Suppressor macrophage (primary cell): ENCODE results near the gene KCNMB4.

Source experiments
- DNase-seq, 4 experiments: peaks; one replicate each; pipeline ENCODE4 v3.0.0-alpha.2; 2020 to 2022
- total RNA-seq, 17 experiments: gene quantifications; one replicate each; lab custom pipeline; 2026; ENCODE audit warnings: mixed read lengths in 6 of 17, inconsistent platforms in 3 of 17; lab: John Stamatoyannopoulos, UW

KCNMB4 gene, protein sequence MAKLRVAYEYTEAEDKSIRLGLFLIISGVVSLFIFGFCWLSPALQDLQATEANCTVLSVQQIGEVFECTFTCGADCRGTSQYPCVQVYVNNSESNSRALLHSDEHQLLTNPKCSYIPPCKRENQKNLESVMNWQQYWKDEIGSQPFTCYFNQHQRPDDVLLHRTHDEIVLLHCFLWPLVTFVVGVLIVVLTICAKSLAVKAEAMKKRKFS
- total RNA-seq, result 0.07 to 3.7 (median 0.62) reads per million in 17 experiments

DNA sequence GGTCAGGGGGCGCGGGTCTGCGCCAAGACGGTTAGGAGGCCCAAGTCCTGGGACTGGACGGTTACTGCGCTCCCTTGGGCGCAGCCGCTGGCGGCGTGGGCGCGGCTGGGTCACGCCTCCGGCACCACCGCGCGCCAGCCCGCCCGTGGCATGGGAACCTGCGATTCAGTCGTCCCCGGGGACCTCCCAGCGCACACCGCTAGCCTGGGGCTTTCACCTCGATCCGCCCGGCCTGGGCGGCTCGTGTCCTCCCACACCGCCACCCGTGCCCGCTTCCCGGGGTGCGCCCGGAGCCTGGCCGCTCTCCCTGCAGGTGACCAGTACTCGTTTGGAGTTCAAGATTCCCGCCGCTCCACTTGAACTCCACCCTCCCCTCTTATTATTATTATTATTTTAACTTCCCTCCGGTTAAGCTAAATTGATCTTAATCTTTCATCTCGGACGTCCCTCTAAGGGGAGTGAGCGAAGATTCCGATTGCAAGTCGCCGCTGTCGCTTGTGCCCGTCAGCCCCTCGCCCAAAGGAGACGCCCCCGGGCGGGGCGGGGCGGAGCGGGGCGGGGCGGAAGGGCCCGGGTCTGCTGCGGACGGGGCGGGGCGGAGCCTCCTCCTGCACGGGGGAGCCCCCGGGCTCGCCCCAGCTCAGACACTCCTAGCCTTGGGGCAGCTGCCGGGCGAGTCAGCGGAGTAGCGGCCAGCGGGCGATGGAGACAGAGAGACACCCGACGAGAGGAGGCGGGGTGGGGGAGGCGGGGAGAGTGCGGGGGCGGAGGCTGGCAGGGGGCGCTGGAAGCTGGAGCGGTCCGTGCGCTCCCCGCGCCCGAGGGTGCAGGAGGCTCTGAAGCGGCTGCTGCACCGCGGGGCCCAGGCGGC is at the start of gene KCNMB4:
KCNMB4 (plus strand) TSS at position 643 of the 871 bp plus-strand sequence. CDS start 445 bp downstream, outside the sequence.
- peak; percentile 47 to 75 (median 60) for DNase-seq

DNA sequence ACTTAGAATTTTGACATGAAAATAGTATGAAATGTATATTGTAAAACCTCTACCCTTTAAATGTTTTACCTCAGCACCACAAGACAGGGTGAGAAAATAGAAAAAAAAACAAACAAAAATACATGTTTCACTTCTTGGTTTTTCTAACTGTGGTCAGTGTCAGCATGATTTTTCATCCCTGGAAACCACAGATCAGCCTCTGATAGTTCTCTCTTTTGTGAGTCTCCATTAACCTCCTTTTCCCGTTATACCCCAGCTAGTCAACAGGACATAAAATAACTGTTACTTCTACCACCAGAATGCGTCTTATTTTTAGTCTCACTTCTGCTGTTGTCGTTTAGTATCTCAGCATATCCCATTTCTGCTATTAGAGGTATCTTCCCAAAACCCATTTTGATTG is 48.3 kb upstream of the KCNMB4 start:
- peak; percentile 45 to 83 (median 70) for DNase-seq

DNA sequence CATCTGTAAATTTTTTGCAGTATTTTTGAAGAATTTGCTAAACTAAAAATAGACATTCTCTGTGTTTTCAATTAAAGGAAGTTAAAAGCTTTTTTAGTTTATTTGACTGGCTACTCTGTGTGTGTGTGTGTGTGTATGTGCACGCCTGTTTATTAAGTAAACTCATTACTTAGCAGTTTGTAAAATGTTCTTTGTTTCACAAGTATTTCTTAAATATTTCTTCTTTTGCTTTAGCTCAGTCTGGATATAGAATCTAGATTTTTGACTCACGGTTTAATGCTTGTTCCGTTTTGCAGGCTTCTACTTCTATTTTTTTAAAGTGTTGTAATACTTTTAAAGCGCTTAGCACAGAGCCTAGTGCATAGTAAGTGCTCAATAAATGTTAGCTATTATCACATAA is 46.5 kb upstream of the KCNMB4 start:
- DNase-seq, result peak; percentile 48 to 89 (median 72)

GRCh38 chr12:70321191-70321590 is 44.9 kb upstream of the KCNMB4 start:
- no peak for DNase-seq

GRCh38 chr12:70327541-70327940 is 38.5 kb upstream of the KCNMB4 start:
- no peak for DNase-seq

DNA sequence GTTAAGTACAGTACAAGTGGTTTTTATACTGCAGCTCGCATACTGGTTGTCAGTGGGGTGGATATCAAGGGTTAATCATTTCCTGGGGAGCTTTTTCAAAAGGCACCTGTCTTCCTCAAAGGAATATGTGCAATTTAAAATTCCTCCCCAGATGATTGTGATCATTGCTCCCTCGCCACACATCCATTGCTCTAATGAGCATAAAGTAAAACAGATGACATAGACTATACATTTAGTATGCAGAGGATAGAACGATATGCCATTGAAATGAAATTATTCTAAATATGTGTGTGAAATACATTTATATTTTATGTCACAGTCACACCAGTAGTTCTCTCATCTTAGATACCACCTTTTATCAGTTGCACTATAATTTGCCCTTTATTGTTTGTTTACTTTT is 36.4 kb upstream of the KCNMB4 start:
- no peak for DNase-seq

GRCh38 chr12:70330158-70330557 is 35.9 kb upstream of the KCNMB4 start:
- DNase-seq, result no peak

GRCh38 chr12:70332236-70332635 is 33.9 kb upstream of the KCNMB4 start:
- no peak for DNase-seq

DNA sequence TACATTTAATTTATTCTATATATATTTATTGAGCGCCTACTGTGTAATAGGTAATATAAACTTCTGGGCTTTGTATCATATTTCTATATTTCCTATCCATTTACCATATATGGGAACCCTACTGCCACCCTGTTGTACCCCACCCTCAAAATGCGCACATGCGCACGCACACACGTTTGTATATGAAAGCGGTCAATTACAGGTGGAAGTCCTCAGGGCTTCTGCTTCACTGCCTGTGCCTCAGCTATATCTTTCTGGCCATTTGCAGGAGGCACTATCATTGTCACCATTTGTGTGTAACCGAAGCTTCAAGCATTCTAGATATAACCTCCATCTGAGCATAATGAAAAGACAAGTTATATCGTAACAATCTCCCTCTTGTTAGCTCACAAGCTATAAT is 31.3 kb upstream of the KCNMB4 start:
- no peak for DNase-seq

GRCh38 chr12:70338531-70338930 is 27.6 kb upstream of the KCNMB4 start:
- DNase-seq, result no peak

- DNase-seq, result no peak
Measured at GRCh38 chr12:70351076-70351475, 15.0 kb upstream of the KCNMB4 start.

DNA sequence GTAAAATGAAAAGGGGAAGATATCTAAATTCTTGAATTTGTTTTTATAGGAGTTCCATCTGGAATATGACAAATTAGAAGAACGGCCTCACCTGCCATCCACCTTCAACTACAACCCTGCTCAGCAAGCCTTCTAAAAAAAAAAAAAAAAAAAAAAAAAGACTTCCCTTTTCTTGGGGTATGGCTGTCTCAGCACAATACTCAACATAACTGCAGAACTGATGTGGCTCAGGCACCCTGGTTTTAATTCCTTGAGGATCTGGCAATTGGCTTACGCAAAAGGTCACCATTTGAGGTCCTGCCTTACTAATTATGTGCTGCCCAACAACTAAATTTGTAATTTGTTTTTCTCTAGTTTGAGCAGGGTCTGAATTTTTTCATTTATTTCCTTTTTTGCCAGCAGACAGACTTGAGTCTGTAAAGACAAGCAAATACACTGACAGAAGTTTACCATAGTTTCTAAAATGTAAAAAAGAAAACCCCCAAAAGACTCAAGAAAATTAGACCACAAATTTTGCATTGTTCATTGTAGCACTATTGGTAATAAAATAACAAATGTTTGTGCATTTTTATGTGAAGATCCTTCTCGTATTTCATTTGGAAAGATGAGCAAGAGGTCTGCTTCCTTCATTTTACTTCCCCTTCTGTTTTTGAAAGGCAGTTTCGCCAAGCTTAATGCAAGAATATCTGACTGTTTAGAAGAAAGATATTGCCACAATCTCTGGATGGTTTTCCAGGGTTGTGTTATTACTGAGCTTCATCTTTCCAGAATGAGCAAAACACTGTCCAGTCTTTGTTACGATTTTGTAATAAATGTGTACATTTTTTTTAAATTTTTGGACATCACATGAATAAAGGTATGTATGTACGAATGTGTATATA is 12.1 kb upstream of the KCNMB4 start:
- peak; percentile 51 to 84 (median 69) for DNase-seq

DNA sequence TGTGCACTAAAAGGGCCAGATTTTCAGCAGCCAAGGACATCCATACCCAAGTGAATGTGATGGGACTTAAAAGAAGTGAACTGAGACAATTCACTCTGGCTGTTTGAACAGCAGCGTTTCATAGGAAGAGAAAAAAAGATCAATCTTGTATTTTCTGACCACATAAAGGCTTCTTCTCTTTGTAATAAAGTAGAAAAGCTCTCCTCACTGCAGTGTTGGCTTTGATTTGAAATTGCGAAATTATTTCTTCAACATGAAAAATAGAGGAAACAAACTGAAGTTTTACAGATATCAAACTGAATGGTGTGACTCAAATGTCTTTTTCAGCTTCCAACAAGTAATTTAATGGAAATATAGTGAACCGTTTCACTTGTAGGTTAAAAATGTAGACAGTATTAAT is 11.3 kb upstream of the KCNMB4 start:
- peak in 3 of 4 experiments; percentile 30 to 74 (median 69) for DNase-seq

GRCh38 chr12:70355972-70356371 is 10.1 kb upstream of the KCNMB4 start:
- DNase-seq, result no peak

- DNase-seq, result no peak
Measured at GRCh38 chr12:70359458-70360197, 6.5 kb upstream of the KCNMB4 start.

DNA sequence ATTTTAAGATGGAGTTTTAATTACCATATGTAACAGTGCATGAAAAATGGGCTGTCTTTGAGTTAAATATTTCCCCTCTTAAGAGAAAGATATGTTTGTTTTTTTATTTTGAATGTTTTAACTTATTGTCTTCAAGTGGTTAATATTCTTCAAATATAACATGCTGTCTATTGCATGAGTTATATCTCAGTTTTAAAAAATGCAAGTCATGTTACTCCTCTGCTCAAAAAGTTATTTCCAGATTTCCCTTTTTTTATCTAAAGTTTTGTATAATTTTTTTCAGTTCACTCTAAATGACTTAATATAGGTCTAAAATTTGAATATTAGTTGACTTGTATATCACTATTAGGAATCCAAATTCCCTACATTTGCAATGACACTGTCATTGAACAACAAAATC is 5.9 kb upstream of the KCNMB4 start:
- DNase-seq, result no peak

DNA sequence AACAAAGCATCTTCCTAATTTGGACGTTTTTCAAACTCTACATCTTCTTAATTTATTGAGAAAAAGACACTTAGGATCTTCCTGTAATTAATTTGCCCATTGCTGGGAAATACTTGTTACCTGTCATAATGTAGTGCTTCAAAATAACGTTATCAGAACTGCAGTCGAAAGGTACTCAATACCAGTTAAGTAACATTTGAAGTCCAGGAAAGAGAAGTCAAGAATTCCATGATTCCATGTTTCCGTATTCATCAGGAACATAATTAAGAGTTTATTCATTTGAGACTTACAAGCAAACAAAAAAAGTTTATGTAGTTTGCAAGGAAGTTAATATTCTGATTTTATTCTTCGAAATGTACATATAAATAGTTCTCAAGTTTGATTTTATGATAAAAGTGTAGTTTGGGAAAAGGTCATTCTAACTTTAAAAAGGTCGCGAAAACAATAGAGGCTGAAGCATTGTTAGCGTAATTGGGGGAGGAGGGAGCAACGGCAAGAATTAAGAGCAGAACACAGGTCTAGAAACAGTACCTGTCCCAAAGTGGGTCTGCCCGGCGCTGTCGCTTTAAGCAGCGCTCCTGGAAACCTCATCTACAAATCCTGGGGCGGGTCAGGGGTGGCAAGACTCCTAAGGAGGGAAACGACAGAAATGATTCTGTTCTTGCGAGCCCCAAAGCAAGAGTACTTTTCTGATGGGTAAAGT is 1.2 kb upstream of the KCNMB4 start:
- peak in 1 of 4 experiments; percentile 10 for DNase-seq

GRCh38 chr12:70365398-70365647 is 767 bp upstream of the KCNMB4 start:
- DNase-seq, result no peak

- peak; percentile 4 to 54 (median 48) for DNase-seq
Measured at GRCh38 chr12:70366581-70367257, 629 bp downstream of the KCNMB4 start.

GRCh38 chr12:70367258-70368141 is 1.4 kb downstream of the KCNMB4 start:
- no peak for DNase-seq
